ENCODE results near the gene LIMCH1. TPM values are rescaled to one million over a fixed set of nuclear protein-coding genes. Genes with fewer than 3 reads are reported as not detected.

LIMCH1 gene
- total RNA-seq, 4 donors from 2014 or later: 7.5 to 18.9 (median 10.7) TPM

DNA sequence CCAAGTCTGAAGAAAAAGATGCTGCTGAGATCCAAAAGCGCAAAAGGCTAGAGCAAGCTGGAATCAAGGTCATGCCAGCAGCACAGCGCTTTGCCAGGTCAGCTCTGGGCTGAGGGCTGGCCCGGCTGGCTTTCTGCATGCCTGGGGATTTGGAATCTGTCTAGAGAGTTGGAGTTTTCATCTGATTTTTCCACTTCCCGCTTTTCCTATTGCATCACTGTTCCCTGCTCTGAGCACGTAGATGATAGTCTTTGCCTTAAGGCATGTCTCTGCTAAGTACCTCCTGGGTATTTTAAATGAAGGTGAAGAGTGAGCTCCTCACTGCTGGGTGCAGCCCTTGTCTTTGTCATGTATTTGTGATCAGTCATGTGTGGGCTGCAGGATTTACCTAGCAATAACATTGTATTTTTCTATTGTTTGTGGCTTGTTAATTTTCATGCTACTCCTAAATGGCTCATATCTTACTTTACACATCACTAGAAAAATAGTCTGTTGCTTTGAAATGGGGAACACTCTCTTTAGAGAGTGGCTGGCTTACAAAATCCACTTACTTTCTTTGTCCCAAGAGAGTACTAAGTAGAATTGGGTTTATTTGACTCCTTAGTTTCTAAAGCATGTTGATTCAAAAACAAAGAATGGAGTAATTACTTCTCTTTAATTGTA lies 82.8 kb downstream of the LIMCH1 start:
- DNase-seq (ENCODE audit: low spot score in 2 of 2): no peak
- intact Hi-C loops (cut with DNase I; ENCODE audit: low total_unique reads): no loop called here
- no peak overlapping the region for H3K4me3 ChIP-seq (ENCODE audit: low read depth, poor library complexity, severe bottlenecking)
- TF ChIP-seq POLR2A (IDR thresholded peaks at IDR 0.05): no peak
- TF ChIP-seq, protein P1, sequence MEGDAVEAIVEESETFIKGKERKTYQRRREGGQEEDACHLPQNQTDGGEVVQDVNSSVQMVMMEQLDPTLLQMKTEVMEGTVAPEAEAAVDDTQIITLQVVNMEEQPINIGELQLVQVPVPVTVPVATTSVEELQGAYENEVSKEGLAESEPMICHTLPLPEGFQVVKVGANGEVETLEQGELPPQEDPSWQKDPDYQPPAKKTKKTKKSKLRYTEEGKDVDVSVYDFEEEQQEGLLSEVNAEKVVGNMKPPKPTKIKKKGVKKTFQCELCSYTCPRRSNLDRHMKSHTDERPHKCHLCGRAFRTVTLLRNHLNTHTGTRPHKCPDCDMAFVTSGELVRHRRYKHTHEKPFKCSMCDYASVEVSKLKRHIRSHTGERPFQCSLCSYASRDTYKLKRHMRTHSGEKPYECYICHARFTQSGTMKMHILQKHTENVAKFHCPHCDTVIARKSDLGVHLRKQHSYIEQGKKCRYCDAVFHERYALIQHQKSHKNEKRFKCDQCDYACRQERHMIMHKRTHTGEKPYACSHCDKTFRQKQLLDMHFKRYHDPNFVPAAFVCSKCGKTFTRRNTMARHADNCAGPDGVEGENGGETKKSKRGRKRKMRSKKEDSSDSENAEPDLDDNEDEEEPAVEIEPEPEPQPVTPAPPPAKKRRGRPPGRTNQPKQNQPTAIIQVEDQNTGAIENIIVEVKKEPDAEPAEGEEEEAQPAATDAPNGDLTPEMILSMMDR (IDR thresholded peaks at IDR 0.05): no peak
- WGBS, 2 donors: 58 to 65% methylated on average over 5 of the region's 5 CpGs

DNA sequence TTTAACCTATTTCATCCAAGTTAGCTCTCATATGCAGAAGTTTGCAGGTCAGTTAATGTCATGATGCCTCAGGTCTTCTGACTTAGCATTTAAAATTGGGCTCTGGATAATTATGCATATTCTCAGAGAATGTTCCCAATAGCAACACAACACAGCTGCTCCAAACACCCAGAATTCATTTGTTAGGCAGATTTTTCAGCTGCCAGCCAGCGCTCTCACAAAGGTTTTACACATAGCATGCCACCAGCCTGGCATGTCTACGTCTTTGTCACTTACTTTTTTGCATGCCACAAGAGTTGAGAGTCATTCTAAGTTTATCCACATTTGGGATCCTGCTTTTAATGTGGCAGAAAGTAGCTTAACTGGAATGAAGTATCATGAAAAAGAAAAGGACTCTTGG lies 84.8 kb downstream of the LIMCH1 start:
- TF ChIP-seq POLR2A (IDR thresholded peaks at IDR 0.05): no peak
- TF ChIP-seq, protein P1 (IDR thresholded peaks at IDR 0.05): no peak
- H3K4me3 ChIP-seq (ENCODE audit: low read depth, poor library complexity, severe bottlenecking): no peak overlapping the region
- intact Hi-C loops (cut with DNase I; ENCODE audit: low total_unique reads): no loop called here
- DNase-seq (ENCODE audit: low spot score in 2 of 2): no peak
- WGBS, 2 donors: 69 to 77% methylated on average over 2 of the region's 2 CpGs

DNA sequence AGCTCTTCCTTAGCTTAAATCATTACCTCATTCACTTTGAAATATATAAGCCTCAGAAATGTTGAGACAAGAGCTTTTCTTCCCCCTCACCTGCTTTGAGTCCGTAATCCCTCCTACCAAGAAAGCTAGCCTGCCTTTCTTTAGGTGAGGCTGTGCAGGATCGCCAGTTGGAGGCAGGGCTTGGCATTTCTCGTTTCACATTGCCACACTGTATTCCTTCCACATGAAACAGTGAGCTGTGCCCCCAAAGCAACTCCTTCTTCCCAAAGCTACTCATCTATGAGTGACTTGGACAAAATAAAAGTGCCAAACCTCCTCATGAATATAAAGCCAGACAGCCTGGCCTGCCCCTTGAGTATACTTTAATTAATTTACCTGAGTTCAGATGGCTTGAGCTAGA lies 86.8 kb downstream of the LIMCH1 start:
- no peak for DNase-seq (ENCODE audit: low spot score in 2 of 2)

DNA sequence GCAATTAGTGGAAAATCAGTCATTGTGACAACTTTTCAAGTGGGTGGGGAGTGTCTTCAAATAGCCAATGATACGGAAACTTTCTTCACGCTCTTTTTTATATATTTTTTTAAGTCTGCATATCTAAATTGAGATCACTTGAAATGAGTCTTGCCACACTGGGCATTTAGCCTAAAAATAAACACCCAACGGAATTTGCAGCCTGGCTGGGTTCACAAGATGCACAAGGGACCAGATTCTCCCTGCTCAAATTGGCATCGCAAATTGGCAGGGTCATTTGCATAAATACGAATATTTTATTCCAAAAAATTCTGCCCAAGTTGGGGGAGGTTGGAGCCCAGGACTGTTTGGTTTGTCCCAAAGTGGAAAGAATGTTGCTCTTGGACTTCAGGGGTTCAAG lies 87.6 kb downstream of the LIMCH1 start:
- intact Hi-C loops (cut with DNase I; ENCODE audit: low total_unique reads): no loop called here
- TF ChIP-seq, protein P1 (IDR thresholded peaks at IDR 0.05): no peak
- no peak for TF ChIP-seq POLR2A (IDR thresholded peaks at IDR 0.05)
- DNase-seq (ENCODE audit: low spot score in 2 of 2): no peak
- no peak overlapping the region for H3K4me3 ChIP-seq (ENCODE audit: low read depth, poor library complexity, severe bottlenecking)
- 67 to 71% methylated on average over 5 of the region's 5 CpGs for WGBS, 2 donors

More for the DNA sequence above, 86.8 kb downstream of the LIMCH1 start:
- no peak overlapping the region for H3K4me3 ChIP-seq (ENCODE audit: low read depth, poor library complexity, severe bottlenecking)
- intact Hi-C loops (cut with DNase I; ENCODE audit: low total_unique reads): no loop called here
- WGBS, 2 donors: 88 to 97% methylated on average over 3 of the region's 3 CpGs
- TF ChIP-seq, protein P1 (IDR thresholded peaks at IDR 0.05): no peak
- no peak for TF ChIP-seq POLR2A (IDR thresholded peaks at IDR 0.05)

DNA sequence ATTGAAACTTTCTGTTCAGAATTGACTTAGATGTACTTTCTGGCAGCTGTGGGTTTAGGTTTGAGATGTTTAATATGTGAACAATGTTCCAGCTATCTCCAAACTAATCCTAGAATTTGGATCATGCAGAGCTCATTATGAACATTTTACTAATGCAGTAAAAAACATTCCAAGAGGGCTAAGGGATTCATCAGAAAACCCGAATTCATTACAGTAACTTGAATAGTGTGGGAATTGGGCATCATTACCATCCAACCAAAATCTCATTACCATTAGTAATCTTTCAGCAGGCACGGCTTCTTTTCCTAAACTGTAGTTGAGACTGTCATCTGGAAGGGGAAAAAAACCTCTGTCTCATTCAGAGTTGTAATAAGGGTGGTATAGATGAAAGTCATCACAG lies 91.0 kb downstream of the LIMCH1 start:
- H3K4me3 ChIP-seq (ENCODE audit: low read depth, poor library complexity, severe bottlenecking): no peak overlapping the region
- DNase-seq (ENCODE audit: low spot score in 2 of 2): no peak
- WGBS, 2 donors: 87 to 93% methylated on average over 2 of the region's 2 CpGs
- intact Hi-C loops (cut with DNase I; ENCODE audit: low total_unique reads): no loop called here
- TF ChIP-seq, protein P1 (IDR thresholded peaks at IDR 0.05): no peak
- no peak for TF ChIP-seq POLR2A (IDR thresholded peaks at IDR 0.05)

DNA sequence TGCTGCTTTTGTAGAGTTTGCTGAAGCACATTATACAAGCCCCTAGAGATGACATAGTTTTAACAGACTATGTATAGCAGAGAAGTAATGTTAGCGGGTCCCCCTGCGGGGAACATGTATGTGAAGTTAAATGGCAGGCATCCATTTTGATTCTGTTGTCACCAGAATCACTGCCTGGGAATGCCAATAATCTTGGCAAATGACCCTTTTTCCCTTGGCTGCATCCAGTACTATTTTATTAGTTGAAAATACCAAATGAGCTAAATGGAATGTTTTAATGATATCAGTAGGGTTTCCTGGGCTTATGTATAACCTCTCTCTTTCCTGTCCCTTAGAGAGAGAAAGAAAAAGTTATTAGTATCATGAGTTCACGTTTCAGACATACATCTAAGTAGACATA lies 93.6 kb downstream of the LIMCH1 start:
- intact Hi-C loops (cut with DNase I; ENCODE audit: low total_unique reads): no loop called here
- whole genome bisulfite sequencing, 2 donors: 83 to 85% methylated on average over 3 of the region's 3 CpGs
- no peak for TF ChIP-seq POLR2A (IDR thresholded peaks at IDR 0.05)
- TF ChIP-seq, protein P1 (IDR thresholded peaks at IDR 0.05): no peak
- no peak overlapping the region for H3K4me3 ChIP-seq (ENCODE audit: low read depth, poor library complexity, severe bottlenecking)
- no peak for DNase-seq (ENCODE audit: low spot score in 2 of 2)
